SU-DHL-6 (cell line): ENCODE measurements around the gene TOM1L2.

Experiments used
- H2AFZ ChIP-seq: fragments of 200-600 bp; sonication (generic); 2 replicates; pipeline ENCODE4 v1.6.1; 2014; ENCODE audit warnings: low read depth, mild to moderate bottlenecking, moderate library complexity, mixed read lengths, antibody characterized with exemption, low read length; ENCODE audit not compliant: severe bottlenecking
- H3F3A ChIP-seq: fragments of 200-600 bp; shearing (Covaris generic); 2 replicates; pipeline ENCODE4 v1.6.0; 2016; ENCODE audit warnings: antibody characterized with exemption, mild to moderate bottlenecking; ENCODE audit not compliant: insufficient read depth
- H3K27ac ChIP-seq: fragments of 200-600 bp; sonication (generic); 2 replicates; pipeline ENCODE4 v1.5.1; 2016; ENCODE audit warnings: low read depth, mild to moderate bottlenecking, low read length, moderate library complexity, mixed read lengths
- H3K27me3 ChIP-seq: fragments of 200-600 bp; sonication (generic), shearing (Covaris generic); 2 replicates; pipeline ENCODE4 v1.6.0; 2014; ENCODE audit warnings: mild to moderate bottlenecking, low read length
- H3K36me3 ChIP-seq: fragments of 200-600 bp; sonication (generic); 2 replicates; pipeline ENCODE4 v1.6.1; 2014; ENCODE audit warnings: mild to moderate bottlenecking, low read length, mixed read lengths
- H3K4me2 ChIP-seq: fragments of 300-600, 200-600 bp; shearing (Covaris generic), sonication (generic); 2 replicates; pipeline ENCODE4 v1.6.0; 2014; ENCODE audit warnings: low read length, low read depth, mild to moderate bottlenecking; ENCODE audit not compliant: poor library complexity, severe bottlenecking
- H3K4me3 ChIP-seq: fragments of 200-600 bp; sonication (generic); 2 replicates; pipeline ENCODE4 v1.5.1; 2014; ENCODE audit warnings: antibody characterized with exemption, low read length, mild to moderate bottlenecking, mixed read lengths; ENCODE audit not compliant: insufficient read depth, poor library complexity, severe bottlenecking
- H3K79me2 ChIP-seq: fragments of 200-600 bp; sonication (generic); 2 replicates; pipeline ENCODE4 v1.6.1; 2014; ENCODE audit warnings: mild to moderate bottlenecking, low read length, moderate library complexity; ENCODE audit not compliant: insufficient read depth
- H3K9ac ChIP-seq: fragments of 200-600 bp; sonication (generic); 2 replicates; pipeline ENCODE4 v1.7.0; 2014; ENCODE audit warnings: mild to moderate bottlenecking, low read length
- H3K9me2 ChIP-seq: fragments of 200-600 bp; sonication (generic); replicated peaks from 2 replicates; pipeline ENCODE4 v1.6.1; 2014; ENCODE audit warnings: low read length; ENCODE audit not compliant: insufficient read depth
- H3K9me3 ChIP-seq: fragments of 200-600 bp; sonication (generic); 2 replicates; pipeline ENCODE4 v1.6.1; 2014; ENCODE audit warnings: low read length, mixed read lengths; ENCODE audit not compliant: insufficient read depth
- H4K20me1 ChIP-seq: fragments of 200-600 bp; sonication (generic); 2 replicates; pipeline ENCODE4 v1.6.1; 2014; ENCODE audit warnings: low read depth, mild to moderate bottlenecking, antibody characterized with exemption, low read length, moderate library complexity, mixed read lengths
- CTCF ChIP-seq: fragments of 200-600 bp; sonication (generic); IDR thresholded peaks from one replicate; pipeline ENCODE4 v1.5.1; 2017; ENCODE audit warnings: antibody characterized with exemption, mild to moderate bottlenecking, low read length, moderate library complexity; ENCODE audit not compliant: insufficient read depth, poor library complexity, severe bottlenecking
- EZH2phosphoT487 ChIP-seq: fragments of 200-600 bp; sonication (generic), shearing (Covaris generic); conservative IDR thresholded peaks from 2 replicates; pipeline ENCODE4 v1.6.1; 2018; ENCODE audit warnings: mild to moderate bottlenecking, antibody characterized with exemption, low read length, moderate library complexity, mixed read lengths

Gene TOM1L2

GRCh38 chr17:17857496-17857895 is 114.7 kb downstream of the TOM1L2 start:
- H3K27ac ChIP-seq: no peak overlapping the region
- H4K20me1 ChIP-seq: no peaks in the 10 kb centered on the region
- H3F3A ChIP-seq: no peaks in the 10 kb centered on the region
- H2AFZ ChIP-seq: no peak overlapping the region
- no peaks in the 10 kb centered on the region for H3K9me2 ChIP-seq
- TF ChIP-seq EZH2phosphoT487 (no peak), CTCF (no peak)
- no peaks in the 10 kb centered on the region for H3K36me3 ChIP-seq
- H3K79me2 ChIP-seq: no peaks in the 10 kb centered on the region
- no peaks in the 10 kb centered on the region for H3K9me3 ChIP-seq
- no peak overlapping the region for H3K4me2 ChIP-seq
- no peak overlapping the region for H3K9ac ChIP-seq
- no peaks in the 10 kb centered on the region for H3K27me3 ChIP-seq
- H3K4me3 ChIP-seq: no peak overlapping the region

GRCh38 chr17:17856386-17856785 is 115.8 kb downstream of the TOM1L2 start:
- no peaks in the 10 kb centered on the region for H3K27me3 ChIP-seq
- H3K9me2 ChIP-seq: no peaks in the 10 kb centered on the region
- H4K20me1 ChIP-seq: no peaks in the 10 kb centered on the region
- H3K79me2 ChIP-seq: no peaks in the 10 kb centered on the region
- H3K4me2 ChIP-seq: no peak overlapping the region
- H3K36me3 ChIP-seq: no peaks in the 10 kb centered on the region
- no peak overlapping the region for H3K4me3 ChIP-seq
- no peak overlapping the region for H2AFZ ChIP-seq
- no peaks in the 10 kb centered on the region for H3K9me3 ChIP-seq
- no peak overlapping the region for H3K9ac ChIP-seq
- no peak overlapping the region for H3K27ac ChIP-seq
- TF ChIP-seq EZH2phosphoT487: no peak
- H3F3A ChIP-seq: no peaks in the 10 kb centered on the region

- Histone ChIP-seq H3K79me2 (no peaks in the 10 kb centered on the region), H4K20me1 (no peaks in the 10 kb centered on the region), H3K9me3 (no peaks in the 10 kb centered on the region), H3K9ac (no peak overlapping the region), H3K27ac (no peak overlapping the region), H3K36me3 (no peaks in the 10 kb centered on the region), H3K27me3 (no peaks in the 10 kb centered on the region), H3K4me3 (no peak overlapping the region), H3K9me2 (no peaks in the 10 kb centered on the region), H3K4me2 (no peak overlapping the region), H2AFZ (no peak overlapping the region), H3F3A (no peaks in the 10 kb centered on the region)
- TF ChIP-seq EZH2phosphoT487 (no peak), CTCF (no peak)
Measured at GRCh38 chr17:17855976-17856375, 116.2 kb downstream of the TOM1L2 start.

GRCh38 chr17:17853811-17854447 is 118.3 kb downstream of the TOM1L2 start:
- Histone ChIP-seq H3K36me3 (no peaks in the 10 kb centered on the region), H3K9ac (no peak overlapping the region), H3K27ac (no peak overlapping the region), H3K9me2 (no peaks in the 10 kb centered on the region), H3F3A (no peaks in the 10 kb centered on the region), H3K9me3 (no peaks in the 10 kb centered on the region), H3K27me3 (no peaks in the 10 kb centered on the region), H3K79me2 (no peaks in the 10 kb centered on the region), H2AFZ (no peak overlapping the region), H3K4me2 (no peak overlapping the region), H4K20me1 (no peaks in the 10 kb centered on the region), H3K4me3 (no peak overlapping the region)
- no peak for TF ChIP-seq EZH2phosphoT487
- no peak for TF ChIP-seq CTCF
